ENCODE measurements around the gene BNC2.

Gene BNC2

DNA sequence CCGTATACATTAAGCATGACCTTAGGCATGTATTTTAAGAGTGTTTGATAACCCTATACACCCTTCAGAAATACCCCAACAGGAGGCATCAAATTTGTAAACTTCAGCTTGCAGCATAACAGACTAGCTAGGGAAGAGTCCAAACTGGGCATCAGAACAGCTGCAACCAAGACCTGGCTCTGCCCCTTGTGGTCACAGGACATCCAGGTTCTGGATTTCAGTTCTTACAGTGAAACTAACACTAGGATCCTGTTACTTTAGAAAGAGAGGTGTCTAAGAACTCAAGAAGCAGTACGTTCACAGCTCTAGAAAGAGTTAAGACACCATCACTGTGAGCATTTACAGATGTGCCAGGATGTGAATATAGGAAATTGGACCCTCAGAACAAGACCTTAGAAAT is 229.8 kb downstream of the BNC2 start:
- in situ Hi-C loops (cut with HindIII; ENCODE audit: low pct_ligation_motif_present, low sequenced_read_pairs), result no loop called here
- TF ChIP-seq, protein P1, sequence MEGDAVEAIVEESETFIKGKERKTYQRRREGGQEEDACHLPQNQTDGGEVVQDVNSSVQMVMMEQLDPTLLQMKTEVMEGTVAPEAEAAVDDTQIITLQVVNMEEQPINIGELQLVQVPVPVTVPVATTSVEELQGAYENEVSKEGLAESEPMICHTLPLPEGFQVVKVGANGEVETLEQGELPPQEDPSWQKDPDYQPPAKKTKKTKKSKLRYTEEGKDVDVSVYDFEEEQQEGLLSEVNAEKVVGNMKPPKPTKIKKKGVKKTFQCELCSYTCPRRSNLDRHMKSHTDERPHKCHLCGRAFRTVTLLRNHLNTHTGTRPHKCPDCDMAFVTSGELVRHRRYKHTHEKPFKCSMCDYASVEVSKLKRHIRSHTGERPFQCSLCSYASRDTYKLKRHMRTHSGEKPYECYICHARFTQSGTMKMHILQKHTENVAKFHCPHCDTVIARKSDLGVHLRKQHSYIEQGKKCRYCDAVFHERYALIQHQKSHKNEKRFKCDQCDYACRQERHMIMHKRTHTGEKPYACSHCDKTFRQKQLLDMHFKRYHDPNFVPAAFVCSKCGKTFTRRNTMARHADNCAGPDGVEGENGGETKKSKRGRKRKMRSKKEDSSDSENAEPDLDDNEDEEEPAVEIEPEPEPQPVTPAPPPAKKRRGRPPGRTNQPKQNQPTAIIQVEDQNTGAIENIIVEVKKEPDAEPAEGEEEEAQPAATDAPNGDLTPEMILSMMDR (IDR thresholded peaks at IDR 0.05; ENCODE audit: low read depth, low read length, missing control alignments), result peak; percentile 62

DNA sequence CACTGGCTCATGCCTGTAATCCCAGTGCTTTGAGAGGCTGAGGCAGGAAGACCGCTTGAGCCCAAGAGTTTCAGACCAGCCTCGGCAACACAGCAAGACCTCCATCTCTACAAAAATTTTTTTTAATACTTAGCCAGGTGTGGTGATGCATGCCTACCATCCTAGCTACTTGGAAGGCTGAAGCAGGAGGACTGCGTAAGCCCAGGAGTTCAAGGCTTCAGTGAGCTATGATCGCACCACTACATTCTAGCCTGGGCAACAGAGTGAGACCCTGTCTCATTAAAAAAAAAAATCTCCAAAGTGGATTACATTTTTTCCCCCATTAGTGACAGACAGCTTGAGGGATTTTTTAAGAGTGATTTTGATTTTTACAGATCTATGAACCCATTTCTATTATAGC is 230.8 kb downstream of the BNC2 start:
- no peaks in the 10 kb centered on the region for H3K36me3 ChIP-seq (replicated peaks)
- DNase-seq, result no peak

More for the DNA sequence above, 229.8 kb downstream of the BNC2 start:
- Histone ChIP-seq H3K36me3 (replicated peaks) (no peaks in the 10 kb centered on the region), H3K27ac (no peak overlapping the region), H3K27me3 (replicated peaks) (no peaks in the 10 kb centered on the region), H3K4me3 (ENCODE audit: low read depth, low read length) (no peak overlapping the region)
- no peak for DNase-seq

DNA sequence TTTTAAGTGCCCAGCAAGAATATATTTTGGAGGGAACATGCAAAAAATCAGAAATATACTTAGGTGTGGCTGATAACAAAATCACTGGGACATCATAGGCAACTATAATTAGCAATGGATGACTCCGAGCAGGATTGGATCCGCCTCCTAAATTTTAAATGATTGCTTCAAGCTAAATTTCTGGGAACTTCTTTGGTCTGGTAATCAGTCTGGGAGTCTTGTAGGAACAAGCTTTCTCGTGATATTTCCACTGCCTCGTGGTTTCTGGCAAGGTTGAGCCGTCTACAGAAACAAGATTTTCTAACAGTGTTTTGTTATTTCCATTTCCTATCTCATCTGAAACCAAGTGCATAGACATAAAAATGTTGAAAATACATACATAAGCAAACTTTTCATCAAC is 232.6 kb downstream of the BNC2 start:
- Histone ChIP-seq H3K27ac (no peak overlapping the region), H3K36me3 (replicated peaks) (no peaks in the 10 kb centered on the region), H3K4me3 (ENCODE audit: low read depth, low read length) (no peak overlapping the region), H3K27me3 (replicated peaks) (no peaks in the 10 kb centered on the region)
- TF ChIP-seq, protein P1 (IDR thresholded peaks at IDR 0.05; ENCODE audit: low read depth, low read length, missing control alignments), result no peak
- in situ Hi-C loops (cut with HindIII; ENCODE audit: low pct_ligation_motif_present, low sequenced_read_pairs), result no loop called here
- DNase-seq, result no peak

More for the DNA sequence above, 230.8 kb downstream of the BNC2 start:
- Histone ChIP-seq H3K4me3 (ENCODE audit: low read depth, low read length) (no peak overlapping the region), H3K27ac (no peak overlapping the region), H3K27me3 (replicated peaks) (no peaks in the 10 kb centered on the region)
- in situ Hi-C loops (cut with HindIII; ENCODE audit: low pct_ligation_motif_present, low sequenced_read_pairs), result no loop called here
- TF ChIP-seq, protein P1 (IDR thresholded peaks at IDR 0.05; ENCODE audit: low read depth, low read length, missing control alignments), result no peak

DNA sequence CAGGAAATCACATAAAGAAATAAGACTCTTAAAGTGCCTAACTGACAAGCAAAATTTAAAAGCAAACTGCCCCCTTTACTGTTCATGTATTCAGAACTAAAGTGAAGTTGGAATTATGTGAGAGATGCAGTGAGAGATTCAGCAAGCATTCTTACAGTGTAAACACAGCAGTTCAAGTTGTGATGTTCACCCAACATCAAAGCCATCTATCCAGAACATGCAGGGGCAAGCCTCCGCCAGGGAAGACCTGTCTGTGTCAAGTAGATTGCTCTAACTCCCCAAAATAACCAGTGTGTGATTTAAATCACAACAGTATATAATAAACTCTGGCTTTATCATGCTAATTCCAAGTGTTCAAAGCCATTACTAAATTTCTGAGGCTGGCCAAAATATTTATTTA is 233.3 kb downstream of the BNC2 start:
- in situ Hi-C loops (cut with HindIII; ENCODE audit: low pct_ligation_motif_present, low sequenced_read_pairs), result no loop called here
- no peak for DNase-seq
- no peak overlapping the region for H3K4me3 ChIP-seq (ENCODE audit: low read depth, low read length)
- no peaks in the 10 kb centered on the region for H3K36me3 ChIP-seq (replicated peaks)
- TF ChIP-seq, protein P1 (IDR thresholded peaks at IDR 0.05; ENCODE audit: low read depth, low read length, missing control alignments), result no peak
- H3K27me3 ChIP-seq (replicated peaks), result no peaks in the 10 kb centered on the region
- H3K27ac ChIP-seq, result no peak overlapping the region

DNA sequence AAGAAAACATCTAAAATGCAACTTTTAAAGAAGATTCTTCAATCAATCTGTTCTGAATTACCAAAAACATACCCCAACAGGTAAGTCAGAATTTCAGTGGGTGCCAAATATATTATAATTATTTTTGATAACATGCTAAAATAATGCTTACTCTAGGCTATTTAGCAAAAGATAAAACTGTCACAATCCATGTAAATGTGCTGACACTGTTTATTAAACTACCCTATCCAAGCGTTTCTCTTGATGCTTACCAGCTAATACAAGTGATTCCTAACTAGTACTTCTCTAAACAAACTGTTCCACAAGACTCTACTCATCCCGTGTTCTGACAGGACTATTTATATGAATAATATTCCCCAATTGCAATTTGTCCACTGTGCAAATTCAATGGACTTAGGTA is 236.7 kb downstream of the BNC2 start:
- in situ Hi-C loops (cut with HindIII; ENCODE audit: low pct_ligation_motif_present, low sequenced_read_pairs), result no loop called here

DNA sequence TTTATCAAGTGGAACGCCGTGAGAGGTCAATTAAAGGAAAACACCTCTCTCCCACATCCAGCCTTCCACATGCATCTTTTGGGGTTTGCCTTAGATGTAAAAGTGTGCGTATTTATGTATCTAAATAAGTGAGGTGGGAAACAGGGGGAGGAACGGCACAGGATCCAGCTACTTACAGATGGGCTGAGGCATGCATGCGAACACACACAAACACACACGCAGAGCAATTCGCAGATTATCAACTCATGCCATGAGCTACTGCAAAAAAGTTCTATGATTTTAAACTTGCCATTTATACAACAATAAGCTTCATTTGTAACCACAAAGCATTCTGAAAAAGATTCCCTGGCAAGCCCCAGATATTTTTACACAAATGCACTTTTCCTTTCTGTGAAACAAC is 242.1 kb downstream of the BNC2 start:
- peak; percentile 40 for DNase-seq
- Histone ChIP-seq H3K4me3 (ENCODE audit: low read depth, low read length) (no peak overlapping the region), H3K27me3 (replicated peaks) (no peaks in the 10 kb centered on the region), H3K27ac (peak overlapping the region; percentile 84), H3K36me3 (replicated peaks) (no peaks in the 10 kb centered on the region)
- TF ChIP-seq, protein P1 (IDR thresholded peaks at IDR 0.05; ENCODE audit: low read depth, low read length, missing control alignments), result no peak
- in situ Hi-C loops (cut with HindIII; ENCODE audit: low pct_ligation_motif_present, low sequenced_read_pairs), result no loop called here

More for the DNA sequence above, 236.7 kb downstream of the BNC2 start:
- no peak overlapping the region for H3K27ac ChIP-seq
- TF ChIP-seq, protein P1 (IDR thresholded peaks at IDR 0.05; ENCODE audit: low read depth, low read length, missing control alignments), result no peak
- DNase-seq, result no peak
- H3K27me3 ChIP-seq (replicated peaks), result no peaks in the 10 kb centered on the region
- no peaks in the 10 kb centered on the region for H3K36me3 ChIP-seq (replicated peaks)
- H3K4me3 ChIP-seq (ENCODE audit: low read depth, low read length), result no peak overlapping the region
